DMS79 treated with DMSO at 0.1 percent for 48 hours (cell line): ENCODE results near the gene KRTAP4-3.
"Not testable (repeated sequence)": the region's sequence is repeated elsewhere in the genome, so short reads cannot be mapped to it uniquely, and the experiment has no call there.

Experiments used
- DNase-seq: peaks from one replicate; lab custom pipeline; 2025; lab: John Stamatoyannopoulos, UW

Gene KRTAP4-3

DNA sequence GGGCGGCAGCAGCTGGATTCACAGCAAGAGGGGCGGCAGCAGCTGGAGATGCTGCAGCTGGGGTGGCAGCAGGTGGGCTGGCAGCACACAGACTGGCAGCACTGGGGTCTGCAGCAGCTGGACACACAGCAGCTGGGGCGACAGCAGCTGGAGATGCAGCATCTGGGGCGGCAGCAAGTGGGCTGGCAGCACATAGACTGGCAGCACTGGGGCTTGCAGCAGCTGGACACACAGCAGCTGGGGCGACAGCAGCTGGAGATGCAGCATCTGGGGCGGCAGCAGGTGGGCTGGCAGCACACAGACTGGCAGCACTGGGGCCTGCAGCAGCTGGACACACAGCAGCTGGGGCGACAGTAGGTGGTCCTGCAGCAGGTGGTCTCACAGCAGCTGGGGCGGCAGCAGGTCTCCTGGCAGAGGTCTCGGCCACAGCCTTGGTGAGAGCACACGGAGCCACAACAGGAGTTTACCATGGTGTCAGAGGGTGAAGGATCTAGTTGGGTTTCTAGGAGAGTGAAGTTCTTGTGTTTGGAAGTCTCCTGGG is 50.1 kb downstream of the KRTAP4-3 start, which contains the start of gene KRTAP4-11:
KRTAP4-11 (minus strand) TSS at position 528 of the 541 bp plus-strand sequence; CDS start at position 470, 58 bp downstream.
- DNase-seq, result not testable (repeated sequence)
